Stimulated activated naive CD8-positive, alpha-beta T cell treated with anti-CD3 and anti-CD28 coated beads, Interleukin-15, Interleukin-2, amounts not matched to agents 100 U/mL and 50 U/mL, for 24 hours (primary cell): ENCODE results near the gene CCDC184.
"Not testable (repeated sequence)": the region's sequence is repeated elsewhere in the genome, so short reads cannot be mapped to it uniquely, and the experiment has no call there.

ENCODE experiments used
- ATAC-seq: fragments of 150-1000 bp; cut with Tn5 transposase; one replicate; pipeline ENCODE4 v1.10.0; 2021
- DNase-seq: peaks from one replicate; pipeline ENCODE4 v3.0.0; 2021

The CCDC184 gene

DNA sequence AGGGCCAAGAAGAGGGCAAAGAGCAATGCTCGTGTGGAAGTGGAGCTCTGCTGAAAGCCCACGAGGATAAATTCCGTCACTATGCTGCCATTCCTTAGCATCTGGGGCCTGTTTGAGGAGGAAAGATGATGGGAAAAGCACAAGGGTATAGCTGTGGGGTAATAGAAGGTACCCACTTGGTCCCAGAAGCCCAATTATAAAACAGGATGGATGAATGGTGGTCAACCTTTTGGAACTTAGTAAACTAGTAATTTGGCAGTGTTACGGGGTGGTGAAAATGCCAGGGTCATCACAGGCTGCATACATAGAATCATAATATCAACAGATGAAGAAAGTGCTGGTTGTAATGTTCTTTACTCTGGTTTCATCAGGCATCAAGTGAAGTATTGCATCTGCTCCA is 19.7 kb downstream of the CCDC184 start, which contains the start of gene OR10AD1:
Gene OR10AD1, minus strand, starts transcription at position 101 of the 400 bp plus-strand sequence. Its CDS starts 0 bp downstream, at position 101.
- no peak for ATAC-seq
- DNase-seq = no peak

DNA sequence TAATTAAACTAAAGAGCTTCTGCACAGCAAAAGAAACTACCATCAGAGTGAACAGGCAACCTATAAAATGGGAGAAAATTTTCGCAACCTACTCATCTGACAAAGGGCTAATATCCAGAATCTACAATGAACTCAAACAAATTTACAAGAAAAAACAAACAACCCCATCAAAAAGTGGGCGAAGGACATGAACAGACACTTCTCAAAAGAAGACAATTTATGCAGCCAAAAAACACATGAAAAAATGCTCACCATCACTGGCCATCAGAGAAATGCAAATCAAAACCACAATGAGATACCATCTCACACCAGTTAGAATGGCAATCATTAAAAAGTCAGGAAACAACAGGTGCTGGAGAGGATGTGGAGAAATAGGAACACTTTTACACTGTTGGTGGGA is 26.1 kb downstream of the CCDC184 start:
- ATAC-seq, DNase-seq: not testable (repeated sequence)

DNA sequence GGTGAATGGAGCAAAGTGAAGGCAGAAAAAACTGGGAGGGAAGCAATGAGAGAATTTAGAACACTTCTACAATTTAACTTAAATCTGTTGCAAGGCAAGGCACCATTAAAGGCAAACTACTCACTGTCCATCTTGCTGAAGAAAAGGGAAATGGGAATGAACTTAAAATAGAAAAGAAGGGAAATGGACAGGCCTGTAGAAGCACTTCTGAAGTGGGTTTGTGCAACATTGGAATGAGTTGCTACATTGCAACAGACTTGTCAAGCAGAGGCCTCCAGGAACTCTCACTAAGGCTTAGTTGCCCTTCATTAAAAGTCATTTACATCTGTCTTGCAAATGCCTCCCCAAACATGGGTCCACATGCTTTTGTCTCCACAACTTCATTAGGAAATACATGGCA is 33.3 kb downstream of the CCDC184 start:
- ATAC-seq = no peak
- no peak for DNase-seq

DNA sequence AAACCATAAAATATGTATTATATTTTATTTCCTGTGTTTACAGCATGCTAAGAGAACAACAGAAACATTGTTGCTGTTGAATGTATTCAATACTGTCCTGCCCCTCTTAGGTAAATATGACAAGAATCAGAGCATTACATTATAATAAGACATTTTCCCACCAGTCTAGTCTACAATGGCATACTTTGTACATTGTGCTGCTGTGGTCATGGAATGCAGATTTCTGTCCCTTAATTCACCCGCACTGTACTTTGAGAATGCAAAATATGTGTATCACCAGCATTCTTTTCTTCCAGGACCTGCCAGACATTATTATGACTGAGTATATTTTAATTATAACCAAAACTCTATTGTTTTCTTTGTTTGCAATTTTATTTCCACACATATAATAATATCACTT is 36.2 kb downstream of the CCDC184 start:
- DNase-seq = no peak
- ATAC-seq = no peak

DNA sequence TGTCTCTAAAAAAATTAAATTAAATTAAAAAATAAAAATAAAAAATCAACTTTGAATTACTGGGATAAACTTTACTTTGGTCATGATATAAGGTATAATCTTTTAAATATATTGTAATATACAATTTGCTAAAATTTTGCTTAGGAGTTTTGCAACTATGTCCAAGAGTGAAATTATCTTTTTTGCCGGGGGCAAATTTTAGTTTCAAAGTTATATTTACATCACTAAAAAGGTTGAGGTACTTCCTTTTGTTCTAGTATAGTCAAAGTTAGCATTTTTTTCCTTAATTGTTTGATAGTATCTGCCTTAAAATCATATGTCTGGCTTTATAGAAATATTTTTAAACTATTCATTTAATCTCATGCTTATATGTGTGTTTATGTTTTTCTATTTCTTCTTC is 37.3 kb downstream of the CCDC184 start:
- ATAC-seq (no peak), DNase-seq (no peak)

DNA sequence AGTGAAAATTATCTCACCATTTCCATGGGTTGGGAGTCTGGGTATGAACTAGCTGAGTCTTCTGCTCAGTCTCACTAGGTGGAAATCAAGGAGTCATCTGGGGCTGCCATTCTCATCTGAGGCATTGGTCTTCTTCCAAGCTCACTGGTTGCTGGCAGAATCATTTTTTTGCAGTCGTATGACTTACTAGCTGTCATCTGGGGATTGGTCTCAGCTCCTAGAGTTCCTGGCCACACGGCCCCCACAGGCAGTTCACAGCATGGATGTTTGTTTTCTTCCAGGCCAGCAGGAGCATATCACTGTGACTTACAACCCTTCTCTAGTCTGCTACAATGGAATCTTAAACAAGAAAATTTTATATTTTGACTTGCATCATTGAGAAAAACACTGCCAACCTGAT is 38.2 kb downstream of the CCDC184 start:
- DNase-seq (no peak), ATAC-seq (no peak)

DNA sequence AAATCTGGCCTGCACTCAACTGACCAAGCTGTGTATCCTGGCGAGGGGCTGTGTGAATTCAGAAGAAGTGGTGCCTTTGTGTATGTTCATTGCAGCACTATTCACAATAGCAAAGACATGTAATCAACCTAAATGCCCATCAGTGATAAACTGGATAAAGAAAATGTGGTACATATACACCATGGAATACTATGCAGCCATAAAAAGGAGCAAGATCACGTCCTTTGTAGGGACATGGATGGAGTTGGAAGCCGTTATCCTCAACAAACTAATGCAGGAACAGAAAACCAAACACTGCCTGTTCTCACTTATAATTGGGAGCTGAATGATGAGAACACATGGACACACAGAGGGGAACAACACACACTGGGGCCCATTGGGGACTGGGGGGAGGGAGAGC is 41.1 kb downstream of the CCDC184 start:
- DNase-seq, ATAC-seq: not testable (repeated sequence)

DNA sequence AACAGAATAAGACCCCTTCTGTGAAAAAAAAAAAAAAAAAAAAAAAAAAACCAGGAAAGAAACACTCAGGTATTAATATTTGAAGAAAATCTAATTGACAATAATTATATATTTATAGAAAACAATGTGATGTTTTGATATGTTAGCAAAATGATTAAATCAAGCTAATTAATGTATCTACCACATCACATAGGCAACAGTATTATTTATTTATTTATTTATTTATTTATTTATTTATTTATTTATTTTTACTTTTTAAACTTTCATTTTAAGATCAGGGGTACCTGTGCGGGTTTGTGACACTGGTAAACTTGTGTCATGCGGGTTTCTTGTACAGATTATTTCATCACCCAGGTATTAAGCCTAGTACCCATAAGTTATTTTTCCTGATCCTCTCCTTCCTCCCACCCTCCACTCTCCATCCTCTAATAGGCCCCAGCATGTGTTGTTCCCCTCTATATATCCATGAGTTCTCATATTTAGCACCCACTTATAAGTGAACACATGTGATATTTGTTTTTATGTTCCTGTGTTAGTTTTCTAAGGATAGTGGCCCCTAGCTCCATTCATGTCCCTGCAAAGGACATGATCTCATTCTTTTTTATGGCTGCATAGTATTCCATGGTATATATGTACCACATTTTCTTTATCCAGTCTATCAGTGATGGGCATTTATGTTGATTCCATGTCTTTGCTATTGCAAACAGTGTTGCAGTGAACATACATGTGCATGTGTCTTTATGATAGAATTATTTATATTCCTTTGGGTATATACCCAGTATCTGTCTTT is 47.9 kb downstream of the CCDC184 start:
- DNase-seq, ATAC-seq: not testable (repeated sequence)
